Fibroblast of villous mesenchyme (primary cell): ENCODE data around the gene MORC2. TPM values are rescaled to one million over a fixed set of nuclear protein-coding genes. Genes with fewer than 3 reads are reported as not detected.

ENCODE experiments used
- DNase-seq: peaks from one replicate; pipeline ENCODE4 v3.0.0-alpha.2; 2010; ENCODE audit warnings: low read depth
- H3K4me3 ChIP-seq: 2 replicates; pipeline ENCODE4 v1.5.1; 2011; ENCODE audit warnings: low read depth, mild to moderate bottlenecking, low read length
- total RNA-seq: library from RNA; depleted of rRNA; stranded (reverse); fragments of >200 nt; gene quantifications from 2 replicates; pipeline ENCODE4 v1.2.3, GENCODE V29; 2012
- TF ChIP-seq, protein P1 (sequence below): IDR thresholded peaks from 2 replicates; pipeline ENCODE4 v1.5.1; 2012; ENCODE audit warnings: low read depth, mild to moderate bottlenecking, low read length; ENCODE audit not compliant: insufficient read depth

MORC2 gene
- total RNA-seq, 1 donor = 24.2 TPM

GRCh38 chr22:30978304-30978962 lies 9.9 kb upstream of the MORC2 start:
- peak; percentile 10 for DNase-seq
- no peak overlapping the region for H3K4me3 ChIP-seq
- TF ChIP-seq, protein P1, sequence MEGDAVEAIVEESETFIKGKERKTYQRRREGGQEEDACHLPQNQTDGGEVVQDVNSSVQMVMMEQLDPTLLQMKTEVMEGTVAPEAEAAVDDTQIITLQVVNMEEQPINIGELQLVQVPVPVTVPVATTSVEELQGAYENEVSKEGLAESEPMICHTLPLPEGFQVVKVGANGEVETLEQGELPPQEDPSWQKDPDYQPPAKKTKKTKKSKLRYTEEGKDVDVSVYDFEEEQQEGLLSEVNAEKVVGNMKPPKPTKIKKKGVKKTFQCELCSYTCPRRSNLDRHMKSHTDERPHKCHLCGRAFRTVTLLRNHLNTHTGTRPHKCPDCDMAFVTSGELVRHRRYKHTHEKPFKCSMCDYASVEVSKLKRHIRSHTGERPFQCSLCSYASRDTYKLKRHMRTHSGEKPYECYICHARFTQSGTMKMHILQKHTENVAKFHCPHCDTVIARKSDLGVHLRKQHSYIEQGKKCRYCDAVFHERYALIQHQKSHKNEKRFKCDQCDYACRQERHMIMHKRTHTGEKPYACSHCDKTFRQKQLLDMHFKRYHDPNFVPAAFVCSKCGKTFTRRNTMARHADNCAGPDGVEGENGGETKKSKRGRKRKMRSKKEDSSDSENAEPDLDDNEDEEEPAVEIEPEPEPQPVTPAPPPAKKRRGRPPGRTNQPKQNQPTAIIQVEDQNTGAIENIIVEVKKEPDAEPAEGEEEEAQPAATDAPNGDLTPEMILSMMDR = no peak

DNA sequence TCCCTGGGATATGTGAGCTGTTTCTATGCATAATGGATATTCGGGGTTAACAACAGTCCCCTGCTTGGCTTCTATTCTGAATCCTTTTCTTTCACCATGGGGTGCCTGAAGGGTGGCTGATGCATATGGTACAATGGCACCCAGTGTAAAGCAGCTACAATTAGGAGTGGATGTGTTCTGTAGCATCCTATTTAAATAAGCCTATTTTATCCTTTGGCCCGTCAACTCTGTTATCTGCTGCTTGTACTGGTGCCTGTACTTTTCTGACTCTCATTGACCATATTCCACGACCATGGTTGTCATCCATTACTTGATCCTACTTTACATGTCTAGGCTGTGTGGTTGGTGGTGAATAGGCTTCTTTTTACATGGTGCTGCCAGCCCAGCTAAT lies 1.8 kb upstream of the MORC2 start:
- no peak for DNase-seq
- TF ChIP-seq, protein P1 = no peak
- H3K4me3 ChIP-seq = peak overlapping the region; percentile 71

GRCh38 chr22:30969532-30970355 lies 1.2 kb upstream of the MORC2 start:
- TF ChIP-seq, protein P1 = peak; percentile 21
- peak overlapping the region; percentile 71 for H3K4me3 ChIP-seq
- DNase-seq = peak; percentile 61

DNA sequence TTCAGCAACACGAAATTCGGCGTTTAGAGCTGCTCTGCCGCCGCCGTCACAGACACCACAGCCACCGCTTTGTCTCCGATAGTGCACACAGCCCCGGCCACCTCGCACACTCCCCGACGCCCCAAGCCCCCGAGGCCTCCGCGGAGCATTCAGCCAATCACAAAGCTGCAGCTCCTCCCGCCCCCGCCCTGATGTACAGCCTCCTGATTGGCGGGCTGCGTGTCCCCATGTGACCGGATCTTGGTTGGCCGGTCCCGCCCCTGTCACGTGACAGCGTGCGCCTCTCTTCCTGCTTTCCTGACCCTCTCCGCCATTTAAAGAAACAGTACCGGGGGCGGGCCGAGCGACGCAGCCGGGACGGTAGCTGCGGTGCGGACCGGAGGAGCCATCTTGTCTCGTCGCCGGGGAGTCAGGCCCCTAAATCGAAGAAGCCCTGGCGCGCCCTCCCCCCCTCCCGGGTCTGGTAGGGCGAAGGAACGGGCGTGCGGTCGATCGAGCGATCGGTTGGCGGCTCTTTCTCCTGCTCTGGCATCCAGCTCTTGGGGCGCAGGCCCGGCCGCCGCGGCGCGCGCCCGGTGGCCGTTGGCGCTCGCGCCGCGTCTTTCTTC lies 454 bp upstream of the MORC2 start, which contains the start of gene TUG1:
TSS of gene TUG1 (plus strand) at position 342 of the 608 bp plus-strand sequence.
- H3K4me3 ChIP-seq = peak within 1 kb of the TSS; percentile 71
- DNase-seq = peak; percentile 99
- TF ChIP-seq, protein P1 = no peak

DNA sequence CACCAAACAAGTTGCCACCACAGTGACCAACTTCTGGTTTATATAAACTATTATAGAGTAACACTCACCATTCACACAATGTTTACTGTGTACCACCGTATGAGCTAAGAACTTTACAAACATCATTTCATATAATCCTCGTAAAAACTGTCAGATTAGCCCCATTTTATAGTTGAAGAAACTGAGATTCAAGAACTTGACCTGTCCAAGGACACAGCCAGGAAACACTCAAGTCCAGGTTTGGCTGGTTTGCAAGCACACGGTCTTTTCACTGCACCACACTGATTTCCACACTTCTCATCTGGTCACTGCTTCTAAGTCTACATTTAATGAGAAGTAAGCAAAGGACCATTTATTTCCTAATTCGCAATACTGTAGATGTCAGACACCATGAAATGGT lies 3.7 kb downstream of the MORC2 start:
- TF ChIP-seq, protein P1 = no peak
- DNase-seq = no peak
- no peak overlapping the region for H3K4me3 ChIP-seq

GRCh38 chr22:30955153-30955552 lies 13.4 kb downstream of the MORC2 start:
- no peak for DNase-seq
- no peak overlapping the region for H3K4me3 ChIP-seq
- TF ChIP-seq, protein P1 = no peak
